HEK293 (cell line): ENCODE results near the gene GDAP1L1.

Source experiments
- CTCF ChIP-seq: fragments of 450-650 bp; formaldehyde crosslinking; IDR thresholded peaks from 2 replicates; pipeline ENCODE4 v1.5.1; 2016; ENCODE audit warnings: missing biosample characterization, missing genetic modification characterization
- REPIN1 ChIP-seq: fragments of 450-650 bp; formaldehyde crosslinking; IDR thresholded peaks from 2 replicates; pipeline ENCODE4 v1.5.1; 2017; ENCODE audit warnings: missing biosample characterization, missing genetic modification characterization, low read depth
- TSHZ1 ChIP-seq: fragments of 450-650 bp; formaldehyde crosslinking; IDR thresholded peaks from 2 replicates; pipeline ENCODE4 v1.5.1; 2016; ENCODE audit warnings: missing biosample characterization, missing genetic modification characterization, borderline replicate concordance
- ZBTB7A ChIP-seq: fragments of 450-650 bp; formaldehyde crosslinking; IDR thresholded peaks from 2 replicates; pipeline ENCODE4 v1.5.1; 2016; ENCODE audit warnings: low read depth, missing biosample characterization, missing genetic modification characterization
- ZNF274 ChIP-seq, 2 experiments: fragments of 200-500 bp in 1 of 2; fragments of 450-650 bp in 1 of 2; sonication (Bioruptor generic) in 1 of 2; formaldehyde crosslinking in 1 of 2; IDR thresholded peaks; 2 replicates each; pipeline versions ENCODE4 v1.5.1 to v1.6.1; 2014 to 2016; ENCODE audit warnings: borderline replicate concordance in 1 of 2, inconsistent platforms in 1 of 2, low read length in 1 of 2, missing biosample characterization in 1 of 2, missing genetic modification characterization in 1 of 2
- ZNF501 ChIP-seq: fragments of 450-650 bp; formaldehyde crosslinking; IDR thresholded peaks from 2 replicates; pipeline ENCODE4 v1.5.1; 2016; ENCODE audit warnings: missing biosample characterization, missing genetic modification characterization
- ZNF510 ChIP-seq: fragments of 450-650 bp; formaldehyde crosslinking; IDR thresholded peaks from 2 replicates; pipeline ENCODE4 v1.5.1; 2018; ENCODE audit warnings: mild to moderate bottlenecking, missing genetic modification characterization, missing biosample characterization; ENCODE audit not compliant: insufficient replicate concordance

DNA sequence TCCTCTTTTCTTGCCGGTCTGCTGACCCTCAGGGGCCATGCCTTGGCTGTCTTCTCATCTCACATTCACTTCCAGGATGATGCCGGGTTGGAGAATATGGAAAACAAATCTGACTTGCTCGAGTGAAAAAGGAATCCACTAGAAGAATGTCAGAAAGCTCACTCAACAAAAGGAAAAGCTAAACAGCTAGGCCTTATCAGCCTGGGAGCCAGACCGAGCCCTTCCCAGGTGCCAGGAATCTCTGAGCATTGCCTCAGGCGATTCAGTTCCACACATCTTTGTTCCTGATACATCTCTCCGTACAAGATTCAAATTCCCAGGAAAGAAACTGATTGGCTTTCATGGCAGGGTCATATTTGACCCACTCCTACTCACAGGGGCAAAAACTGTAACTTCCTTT lies 27.3 kb upstream of the GDAP1L1 start:
- TF ChIP-seq CTCF (tag by site-specific recombination) (no peak), ZNF510 (tag by site-specific recombination) (no peak), REPIN1 (tag by site-specific recombination) (no peak), ZNF501 (no peak), TSHZ1 (tag by site-specific recombination) (no peak), ZNF274 (IDR thresholded peaks at IDR 0.05; ENCODE audit: low read length) (no peak), ZNF274 (tag by site-specific recombination; IDR thresholded peaks at IDR 0.05; ENCODE audit: borderline replicate concordance) (no peak), ZBTB7A (tag by site-specific recombination) (no peak)
